ENCODE data around the gene CABLES1.
"Not testable (repeated sequence)": the region's sequence is repeated elsewhere in the genome, so short reads cannot be mapped to it uniquely, and the experiment has no call there.

The CABLES1 gene, protein sequence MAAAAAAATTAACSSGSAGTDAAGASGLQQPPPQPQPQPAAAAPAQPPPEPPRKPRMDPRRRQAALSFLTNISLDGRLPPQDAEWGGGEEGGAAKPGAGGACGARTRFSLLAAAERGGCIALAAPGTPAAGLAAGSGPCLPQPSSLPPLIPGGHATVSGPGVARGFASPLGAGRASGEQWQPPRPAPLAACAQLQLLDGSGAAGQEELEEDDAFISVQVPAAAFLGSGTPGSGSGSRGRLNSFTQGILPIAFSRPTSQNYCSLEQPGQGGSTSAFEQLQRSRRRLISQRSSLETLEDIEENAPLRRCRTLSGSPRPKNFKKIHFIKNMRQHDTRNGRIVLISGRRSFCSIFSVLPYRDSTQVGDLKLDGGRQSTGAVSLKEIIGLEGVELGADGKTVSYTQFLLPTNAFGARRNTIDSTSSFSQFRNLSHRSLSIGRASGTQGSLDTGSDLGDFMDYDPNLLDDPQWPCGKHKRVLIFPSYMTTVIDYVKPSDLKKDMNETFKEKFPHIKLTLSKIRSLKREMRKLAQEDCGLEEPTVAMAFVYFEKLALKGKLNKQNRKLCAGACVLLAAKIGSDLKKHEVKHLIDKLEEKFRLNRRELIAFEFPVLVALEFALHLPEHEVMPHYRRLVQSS

DNA sequence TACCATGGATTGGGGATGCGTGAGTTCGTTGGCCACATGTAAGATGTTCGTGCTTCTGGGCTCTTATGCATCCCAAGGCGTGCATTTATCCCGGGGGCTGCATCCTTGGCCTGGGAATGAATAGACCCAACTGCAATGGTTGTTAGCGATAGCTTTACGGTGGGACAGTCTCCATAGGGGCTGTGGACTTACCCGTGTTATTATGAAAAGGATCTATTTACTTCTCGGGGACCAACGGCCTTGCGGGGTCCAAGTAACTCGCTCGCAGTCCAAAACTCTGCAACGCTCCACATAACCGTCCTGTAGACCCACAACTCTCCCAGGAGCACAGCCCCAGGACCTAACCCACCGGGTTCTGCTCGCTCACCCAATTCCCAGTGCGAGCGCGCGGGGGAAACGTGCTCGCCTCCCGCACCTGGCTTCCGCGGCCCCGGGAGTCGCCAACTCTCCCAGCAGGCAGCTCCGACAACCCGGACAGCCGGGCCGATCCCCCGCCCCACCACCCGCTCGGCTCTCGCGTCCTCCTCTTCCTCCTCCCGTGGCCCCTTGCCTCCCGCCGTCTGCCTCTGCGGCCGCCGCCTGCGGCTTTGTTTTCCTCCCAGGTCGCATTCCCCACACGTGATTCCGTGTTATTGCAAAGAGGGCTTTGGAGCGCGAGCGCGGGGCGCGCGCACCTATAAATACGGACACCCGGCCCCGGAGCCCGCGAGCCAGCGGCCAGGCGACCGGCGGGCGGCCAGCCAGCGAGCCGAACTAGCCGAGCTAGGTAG is at the start of gene CABLES1:
TSS of gene CABLES1 (plus strand) at position 706 of the 770 bp plus-strand sequence. CDS start 278 bp downstream, outside the sequence.
- peak; percentile 60 for DNase-seq

DNA sequence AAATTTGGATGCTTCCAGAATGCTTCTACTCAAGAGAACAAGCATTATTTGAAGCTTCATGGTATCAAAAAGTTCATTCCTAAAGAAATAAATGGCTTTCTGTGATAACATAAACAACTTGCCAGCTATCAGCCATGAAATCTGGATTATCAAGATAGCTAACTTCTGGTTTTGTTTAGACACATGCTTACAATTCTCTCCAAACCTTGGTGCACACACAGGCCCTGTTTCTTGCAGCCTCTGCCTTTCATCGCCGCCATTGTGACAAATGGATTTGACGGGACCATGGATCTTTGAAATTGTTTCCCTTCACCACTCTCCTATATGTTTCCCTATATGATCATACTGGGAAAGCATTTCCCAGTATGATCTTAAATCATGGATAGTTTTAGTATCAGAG is 47.9 kb upstream of the CABLES1 start:
- no peak for DNase-seq

DNA sequence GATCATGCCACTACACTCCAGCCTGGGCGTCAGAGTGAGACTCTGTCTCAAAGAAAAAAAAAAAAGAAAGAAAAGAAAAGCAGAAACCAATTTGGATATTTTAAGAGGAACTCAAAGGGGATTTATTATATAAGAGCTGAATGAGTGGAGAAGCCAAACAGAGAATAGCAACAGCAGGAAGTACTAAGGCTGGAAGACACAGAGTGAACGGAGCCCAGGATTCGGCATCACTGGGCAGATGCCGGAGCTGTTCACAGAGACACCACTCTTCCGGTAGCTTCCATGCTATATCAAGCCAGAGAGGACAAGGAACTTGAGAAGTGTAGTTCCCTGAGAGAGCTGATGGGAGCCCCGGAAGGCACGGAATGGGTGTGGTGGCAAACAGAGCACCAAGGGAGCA is 47.0 kb upstream of the CABLES1 start:
- no peak for DNase-seq

DNA sequence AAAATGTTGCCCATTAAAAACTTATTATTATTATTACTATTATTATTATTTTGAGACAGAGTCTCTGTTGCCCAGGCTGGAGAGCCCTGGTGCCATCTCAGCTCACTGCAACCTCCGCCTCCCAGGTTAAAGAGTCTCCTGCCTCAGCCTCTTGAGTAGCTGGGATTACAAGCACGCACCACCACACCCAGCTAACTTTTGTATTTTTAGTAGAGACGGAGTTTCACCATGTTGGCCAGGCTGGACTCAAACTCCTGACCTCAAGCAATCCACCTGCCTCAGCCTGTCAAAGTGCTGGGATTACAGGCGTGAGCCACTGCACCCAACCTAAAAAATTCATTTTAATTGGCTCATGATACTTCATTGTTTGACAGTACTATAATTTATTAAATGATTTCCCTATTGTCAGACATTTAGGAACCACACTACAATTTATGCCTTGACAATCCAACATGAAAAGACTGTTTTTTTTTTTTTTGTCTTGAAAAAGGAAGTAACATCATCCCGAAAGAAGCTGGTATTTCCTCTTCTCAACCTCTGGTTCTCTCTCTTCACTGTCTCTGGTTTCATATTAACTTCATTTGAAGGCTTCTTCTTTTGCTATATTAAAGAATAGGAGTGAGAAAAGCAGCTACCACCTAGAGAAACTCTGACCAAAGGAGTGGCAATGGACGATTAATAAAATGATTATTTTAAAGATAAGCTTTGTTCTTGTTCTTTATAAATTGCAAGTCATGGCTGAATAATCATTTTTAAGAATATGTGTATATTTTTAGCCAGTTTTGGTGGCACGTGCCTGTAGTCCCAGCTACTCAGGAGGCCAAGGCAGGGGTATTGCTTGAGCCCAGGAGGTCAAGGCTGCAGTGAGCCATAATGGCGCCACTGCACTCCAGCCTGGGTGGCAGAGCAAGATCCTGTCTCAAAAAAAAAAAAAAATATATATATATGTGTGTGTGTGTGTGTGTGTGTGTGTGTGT is 44.0 kb upstream of the CABLES1 start:
- DNase-seq = not testable (repeated sequence)

DNA sequence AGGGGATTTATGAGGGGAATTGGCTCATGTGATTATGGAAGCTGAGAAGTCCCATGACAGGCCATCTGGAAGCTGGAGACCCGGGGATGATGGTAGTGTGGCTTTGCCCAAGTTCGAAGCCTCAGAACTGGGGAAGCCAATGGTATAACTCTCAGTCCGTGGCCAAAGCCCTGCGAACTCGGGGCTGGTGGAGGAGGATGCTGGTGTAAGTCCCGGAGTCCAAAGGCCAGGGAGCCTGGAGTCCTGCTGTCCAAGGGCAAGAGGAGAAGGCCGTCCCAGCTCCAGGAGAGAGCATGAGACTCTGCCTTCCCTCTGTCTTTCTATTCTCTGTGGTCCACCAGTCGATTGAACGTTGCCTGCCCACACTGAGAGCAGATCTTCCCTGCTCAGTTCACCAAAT is 43.2 kb upstream of the CABLES1 start:
- no peak for DNase-seq

DNA sequence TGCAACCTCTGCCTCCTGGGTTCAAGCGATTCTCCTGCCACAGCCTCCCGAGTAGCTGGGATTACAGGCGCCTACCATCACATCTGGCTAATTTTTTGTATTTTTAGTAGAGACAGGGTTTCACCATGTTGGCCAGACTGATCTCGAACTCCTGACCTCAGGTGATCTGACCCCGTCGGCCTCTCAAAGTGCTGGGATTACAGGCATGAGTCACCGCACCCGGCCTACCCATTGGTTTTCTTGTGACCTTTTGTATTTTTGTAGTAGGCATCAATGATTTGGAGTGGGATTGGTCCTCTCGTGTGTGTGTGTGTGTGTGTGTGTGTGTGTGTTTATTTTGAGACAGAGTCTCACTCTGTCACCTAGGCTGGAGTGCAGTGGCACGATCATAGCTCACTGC is 42.2 kb upstream of the CABLES1 start:
- DNase-seq = not testable (repeated sequence)

DNA sequence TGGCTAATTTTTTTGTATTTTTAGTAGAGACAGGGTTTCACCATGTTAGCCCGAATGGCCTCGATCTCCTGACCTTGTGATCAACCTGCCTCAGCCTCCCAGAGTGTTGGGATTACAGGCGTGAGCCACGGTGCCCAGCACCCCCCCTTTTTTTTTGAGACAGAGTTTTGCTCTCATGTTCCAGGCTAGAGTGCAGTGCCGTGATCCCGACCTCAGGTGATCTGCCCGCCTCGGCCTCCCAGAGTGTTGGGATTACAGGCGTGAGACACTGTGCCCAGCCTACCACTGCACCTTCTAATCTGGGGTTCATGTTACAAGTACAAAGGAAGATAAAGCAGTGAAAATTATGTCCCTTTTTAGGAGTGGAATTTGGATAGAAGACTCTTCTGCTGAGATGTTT is 41.5 kb upstream of the CABLES1 start:
- no peak for DNase-seq

DNA sequence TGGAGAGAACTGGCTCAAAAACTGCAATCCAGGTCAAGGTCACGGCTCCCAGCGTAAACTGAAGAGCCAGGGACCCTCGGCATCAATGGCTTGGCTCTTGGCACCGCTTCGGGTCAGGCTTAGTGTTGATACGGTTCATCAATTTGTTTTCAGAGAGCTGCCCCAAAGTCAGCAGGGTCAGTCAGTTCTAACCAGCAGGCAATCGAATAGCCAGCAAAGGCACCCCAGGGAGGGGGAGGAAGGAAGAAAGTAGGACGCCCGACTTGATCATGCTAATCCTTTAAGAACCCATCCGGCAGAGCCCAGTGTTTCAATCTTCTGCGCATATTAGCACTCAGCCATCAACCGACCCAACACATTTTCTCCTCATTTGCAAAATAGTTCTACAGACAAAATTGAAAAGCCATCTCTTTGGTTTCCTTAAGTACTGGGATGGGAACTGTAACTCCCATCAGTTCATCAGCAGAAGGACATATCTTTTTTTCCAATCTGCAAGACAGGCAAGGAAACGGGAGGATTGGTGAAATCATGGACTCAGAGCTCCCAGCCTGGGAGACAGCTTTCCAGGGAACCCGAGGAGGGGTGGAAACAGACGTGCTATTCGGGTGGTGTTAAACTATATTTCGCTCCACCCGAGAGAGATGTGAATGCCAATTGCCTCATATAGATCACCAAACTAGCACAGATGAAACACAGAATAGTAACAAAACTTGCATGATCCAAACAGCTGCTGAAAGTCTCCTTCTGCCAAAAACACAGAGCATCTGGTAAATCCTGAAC is 40.7 kb upstream of the CABLES1 start:
- DNase-seq = no peak

DNA sequence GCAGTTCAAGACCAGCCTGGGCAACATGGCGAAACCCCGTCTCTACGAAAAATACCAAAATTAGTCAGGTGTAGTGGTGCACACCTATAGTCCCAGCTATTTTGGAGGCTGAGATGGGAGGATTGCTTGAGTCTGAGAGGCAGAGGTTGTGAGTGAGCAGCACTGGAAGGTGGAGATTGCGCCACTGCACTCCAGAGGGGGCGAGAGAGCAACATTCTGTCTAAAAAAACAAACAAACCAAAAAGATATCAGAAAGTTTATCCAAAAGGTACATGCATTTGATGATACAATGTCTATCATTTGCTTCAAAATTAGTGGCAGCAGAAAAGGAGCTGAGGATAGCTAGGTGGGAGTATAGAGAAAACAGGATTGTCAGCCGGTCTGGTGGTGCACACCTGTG is 39.8 kb upstream of the CABLES1 start:
- DNase-seq = no peak

DNA sequence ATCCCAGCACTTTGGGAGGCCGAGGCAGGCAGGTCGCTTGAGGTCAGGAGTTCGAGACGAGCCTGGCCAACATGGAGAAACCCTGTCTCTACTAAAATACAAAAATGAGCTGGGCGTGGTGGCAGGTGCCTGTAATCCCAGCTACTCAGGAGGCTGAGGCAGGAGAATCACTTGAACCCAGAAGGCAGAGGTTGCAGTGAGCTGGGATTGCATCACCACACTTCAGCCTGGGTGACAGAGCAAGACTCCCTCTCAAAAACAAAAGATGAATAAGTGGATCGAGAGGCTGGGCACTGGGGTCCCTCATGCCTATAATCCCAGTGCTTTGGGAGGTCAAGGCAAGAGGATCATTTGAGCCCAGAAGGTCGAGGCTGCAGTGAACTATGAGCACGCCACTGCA is 38.3 kb upstream of the CABLES1 start:
- not testable (repeated sequence) for DNase-seq

DNA sequence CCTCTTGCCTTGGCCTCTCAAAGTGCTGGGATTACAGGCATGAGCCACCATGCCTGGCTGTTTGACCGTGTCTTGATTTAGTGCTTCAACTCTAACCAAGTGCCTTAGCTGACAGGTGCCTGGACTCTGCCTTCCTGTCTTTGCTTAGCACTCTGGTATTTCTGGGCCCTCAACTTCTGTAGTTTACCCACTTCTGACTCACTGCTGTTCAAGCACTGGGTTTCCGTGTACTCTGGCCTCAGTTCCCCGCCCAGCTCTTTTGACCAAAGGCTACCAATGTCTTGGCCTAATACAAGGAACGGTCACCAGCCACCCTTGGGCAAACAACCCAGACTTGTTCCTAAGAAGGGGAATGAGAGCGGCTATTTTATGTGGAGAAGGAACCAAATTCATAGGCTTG is 35.7 kb upstream of the CABLES1 start:
- no peak for DNase-seq

DNA sequence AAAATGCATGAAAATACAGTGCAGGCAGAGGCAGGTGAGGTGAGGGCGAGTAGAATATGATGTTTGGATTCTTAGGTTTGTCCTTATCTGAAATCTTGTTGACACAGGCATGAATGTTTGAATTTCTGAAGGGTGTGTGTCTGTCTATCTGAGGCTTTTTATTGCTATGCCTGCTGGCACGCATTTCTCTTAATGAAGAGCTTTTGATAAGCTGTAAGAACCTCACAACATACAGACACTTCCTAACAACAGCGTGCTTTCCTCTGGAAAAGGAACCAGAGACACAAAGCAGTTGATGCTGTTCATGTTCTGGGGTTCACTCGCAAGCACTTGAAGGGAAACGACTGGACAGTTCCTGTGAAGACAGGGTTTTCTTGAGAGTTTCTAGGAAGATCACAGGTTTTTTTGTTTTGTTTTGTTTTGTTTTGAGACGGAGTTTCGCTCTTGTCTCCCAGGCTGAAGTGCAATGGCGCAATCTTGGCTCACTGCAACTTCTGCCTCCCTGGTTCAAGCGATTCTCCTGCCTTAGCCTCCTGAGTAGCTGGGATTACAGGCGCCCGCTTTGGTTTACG is 33.3 kb upstream of the CABLES1 start:
- peak; percentile 29 for DNase-seq

DNA sequence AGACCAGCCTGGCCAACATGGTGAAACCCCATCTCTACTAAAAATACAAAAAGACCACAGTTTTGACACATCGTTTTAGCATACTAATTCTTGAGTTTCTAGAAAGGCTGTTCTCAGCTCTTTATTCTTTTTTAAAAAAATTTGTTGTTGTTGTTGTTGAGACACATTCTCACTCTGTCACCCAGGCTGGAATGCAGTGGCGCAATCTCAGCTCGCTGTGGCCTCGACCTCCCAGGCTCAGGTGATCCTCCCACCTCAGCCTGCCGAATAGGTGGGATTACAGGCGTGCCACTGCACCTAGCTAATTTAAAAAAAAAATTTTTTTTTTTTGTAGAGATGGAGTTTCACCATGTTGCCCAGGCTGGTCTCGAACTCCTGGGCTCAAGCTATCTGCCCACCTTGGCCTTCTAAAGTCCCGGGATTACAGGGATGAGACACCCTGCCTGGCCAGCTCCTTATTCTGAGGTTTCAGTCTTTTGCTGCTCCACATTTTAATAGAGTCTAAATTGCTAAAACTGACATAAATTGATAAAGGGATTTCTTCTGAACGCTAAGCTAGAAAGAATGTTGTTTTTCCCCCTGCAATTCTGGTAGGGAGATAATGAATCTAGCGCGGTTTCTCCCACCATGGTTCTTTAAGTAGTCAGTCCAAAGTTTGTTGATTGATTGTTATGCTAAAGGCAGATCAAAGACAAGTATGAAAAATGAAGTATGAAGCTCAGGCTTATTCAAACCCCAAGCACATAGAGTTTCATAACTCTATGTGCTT is 32.6 kb upstream of the CABLES1 start:
- DNase-seq = no peak

DNA sequence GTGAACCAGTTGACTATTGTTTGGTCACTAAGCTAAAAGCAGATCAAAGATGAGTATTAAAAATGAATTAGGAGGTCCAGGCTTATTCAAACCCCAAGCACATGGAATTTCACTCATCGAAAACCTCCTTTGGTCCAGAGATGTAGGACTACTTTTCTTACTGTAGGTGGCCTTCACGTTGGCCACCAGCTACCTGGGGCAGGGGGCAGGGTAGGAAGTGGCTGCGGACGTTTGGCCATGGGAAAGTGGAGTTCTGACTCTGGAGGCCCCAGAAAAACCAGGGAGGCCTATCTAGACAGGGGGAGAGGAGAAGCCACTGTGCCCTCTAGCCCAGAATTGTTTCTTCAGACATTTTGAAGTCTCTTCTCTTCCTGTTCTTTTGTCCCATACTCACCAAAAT is 31.8 kb upstream of the CABLES1 start:
- DNase-seq = no peak

DNA sequence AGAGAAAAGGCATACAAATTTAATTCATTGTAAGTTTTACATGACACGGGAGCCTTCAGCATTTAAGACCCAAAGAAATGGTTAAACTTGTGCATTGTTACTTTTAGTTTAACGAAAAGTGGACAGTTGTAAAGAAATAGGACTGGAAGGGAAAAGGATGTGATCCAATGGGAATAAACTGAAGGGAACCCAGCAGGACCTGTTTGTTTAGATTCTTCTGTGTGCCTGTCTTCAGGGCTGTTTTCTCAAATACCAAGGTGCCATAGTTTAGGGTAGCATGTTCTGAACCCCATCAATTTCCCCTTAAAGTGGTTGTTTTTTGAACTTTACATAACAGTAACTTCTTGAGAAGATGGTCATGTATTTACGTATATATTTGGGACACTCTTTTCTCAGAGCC is 30.3 kb upstream of the CABLES1 start:
- no peak for DNase-seq

DNA sequence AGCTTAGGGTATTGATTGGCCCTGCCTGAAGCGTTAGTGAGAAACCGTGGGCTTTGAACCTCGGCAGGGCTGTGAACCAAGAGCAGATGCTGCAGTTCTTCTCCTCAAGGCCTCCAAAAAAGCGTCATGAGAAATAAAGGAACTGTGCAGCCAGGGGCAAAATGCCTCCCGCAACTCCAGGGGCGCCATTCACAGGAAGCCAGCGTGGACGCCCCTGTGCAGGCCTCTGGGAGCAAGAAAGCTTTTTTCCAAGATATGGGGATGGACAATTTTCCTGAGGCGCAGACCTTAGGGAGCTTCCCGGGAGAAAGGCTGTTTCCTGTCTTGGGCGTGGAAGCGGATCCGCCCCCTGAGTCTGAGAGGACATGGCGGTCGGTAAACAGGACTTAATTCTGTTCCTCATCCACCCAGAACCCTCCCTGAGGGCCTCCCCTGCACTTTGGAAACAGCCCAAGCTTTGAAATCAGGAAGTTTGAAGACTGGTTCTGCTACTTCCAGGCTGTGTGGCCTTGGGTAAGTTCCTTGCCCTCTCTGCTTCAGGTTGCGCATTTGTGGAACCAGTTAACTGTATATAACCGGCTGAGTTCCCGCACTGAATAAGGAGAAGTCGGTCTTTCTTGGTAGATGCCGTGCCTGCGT is 29.6 kb upstream of the CABLES1 start:
- no peak for DNase-seq

DNA sequence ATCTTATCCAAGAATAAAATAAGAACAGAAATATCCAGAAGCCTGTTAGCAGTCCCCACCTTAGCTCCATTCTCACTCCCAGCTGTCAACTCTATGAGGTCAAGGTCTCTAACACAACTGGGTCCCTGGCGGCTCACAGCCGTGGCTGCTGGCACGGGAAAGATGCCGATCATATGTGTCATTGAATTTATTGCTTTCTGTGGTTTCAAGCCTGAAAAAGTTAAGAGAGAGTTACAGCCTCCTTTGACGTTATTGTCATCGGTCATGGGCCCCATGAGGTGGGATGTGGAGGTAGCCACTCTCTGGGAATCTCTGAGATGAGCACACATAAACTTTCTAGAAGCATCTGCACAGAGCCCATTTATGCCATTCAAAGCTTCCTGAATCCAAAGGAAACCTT is 28.7 kb upstream of the CABLES1 start:
- DNase-seq = no peak

DNA sequence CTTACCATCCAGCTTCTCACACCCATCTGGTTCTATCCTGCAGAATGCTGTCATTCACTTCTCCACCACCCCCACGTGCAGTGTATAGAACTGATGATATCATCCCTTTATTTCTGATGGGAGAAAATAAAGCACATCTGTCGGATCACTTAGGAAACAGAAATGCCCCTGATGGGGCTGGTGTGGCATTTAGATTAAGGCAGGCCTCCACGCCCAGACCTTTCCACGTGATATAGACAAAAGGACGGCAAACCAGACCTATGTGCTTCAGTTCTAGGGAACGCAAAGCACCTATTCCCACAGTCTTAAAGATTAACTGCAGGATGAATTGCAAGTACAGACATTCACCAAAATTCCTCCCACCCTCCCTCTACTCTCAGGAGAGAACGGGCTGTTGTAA is 27.6 kb upstream of the CABLES1 start:
- DNase-seq = no peak

DNA sequence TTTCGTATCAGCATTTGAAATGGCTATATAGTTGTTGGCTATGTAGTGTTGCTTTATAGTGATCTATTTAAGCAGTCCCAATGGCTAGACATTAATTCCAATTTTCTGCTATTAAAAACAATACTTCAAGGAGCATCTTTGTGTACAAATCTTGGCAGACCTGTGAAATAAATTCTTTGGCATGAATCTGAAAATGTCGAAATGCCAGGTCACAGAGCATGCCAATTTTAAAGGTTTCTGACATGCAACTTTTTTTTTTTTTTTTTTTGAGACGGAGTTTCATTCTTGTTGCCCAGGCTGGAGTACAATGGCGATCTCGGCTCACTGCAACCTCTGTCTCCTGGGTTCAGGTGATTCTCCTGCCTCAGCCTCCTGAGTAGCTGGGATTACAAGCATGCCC is 26.8 kb upstream of the CABLES1 start:
- no peak for DNase-seq

DNA sequence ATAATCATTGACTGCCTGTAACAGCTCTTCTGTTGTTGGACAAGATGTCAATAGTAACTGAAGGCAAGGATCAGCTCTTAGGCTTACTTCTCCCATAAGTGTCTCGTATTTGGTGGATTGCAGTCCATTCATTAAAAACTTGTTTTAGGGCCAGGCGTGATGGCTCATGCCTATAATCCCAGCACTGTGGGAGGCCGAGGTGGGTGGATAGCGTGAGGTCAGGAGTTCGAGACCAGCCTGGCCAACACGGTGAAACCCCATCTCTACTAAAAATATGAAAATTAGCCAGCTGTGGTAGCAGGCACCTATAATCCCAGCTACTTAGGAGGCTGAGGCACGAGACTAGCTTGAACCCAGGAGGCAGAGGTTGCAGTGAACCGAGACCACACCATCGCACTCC is 26.1 kb upstream of the CABLES1 start:
- DNase-seq = not testable (repeated sequence)
